Stimulated activated CD4-positive, alpha-beta T cell treated with anti-CD3 and anti-CD28 coated beads, Interleukin-1b, Interleukin-23, amount 100 ng/mL, for 1 hour (primary cell): ENCODE measurements around the gene PRKAB1.

Experiments
- DNase-seq, 2 donors: peaks; one replicate each; pipeline ENCODE4 v3.0.0-alpha.2; 2020; ENCODE audit warnings: low read depth in 2 of 2

PRKAB1 gene

DNA sequence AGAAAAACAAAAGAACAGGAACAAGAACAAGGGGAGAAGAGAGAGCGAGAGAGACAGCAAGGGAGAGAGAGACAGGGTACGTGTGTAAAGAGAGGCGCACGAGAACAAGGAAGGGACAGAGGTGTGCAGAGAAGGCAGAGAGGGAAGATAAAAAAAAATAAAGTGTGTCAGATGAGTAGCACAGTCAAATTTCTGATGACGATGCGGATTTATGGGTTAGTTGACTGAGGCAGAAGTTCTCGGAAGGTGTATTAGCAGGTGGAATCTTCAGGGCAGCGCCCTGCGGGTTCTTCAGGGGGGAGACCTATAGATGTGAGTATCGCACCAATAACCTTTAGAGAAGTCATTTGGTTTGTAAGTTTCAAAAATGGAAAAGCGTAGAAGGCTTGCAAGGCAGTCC lies 44.8 kb downstream of the PRKAB1 start:
- DNase-seq, result no peak

DNA sequence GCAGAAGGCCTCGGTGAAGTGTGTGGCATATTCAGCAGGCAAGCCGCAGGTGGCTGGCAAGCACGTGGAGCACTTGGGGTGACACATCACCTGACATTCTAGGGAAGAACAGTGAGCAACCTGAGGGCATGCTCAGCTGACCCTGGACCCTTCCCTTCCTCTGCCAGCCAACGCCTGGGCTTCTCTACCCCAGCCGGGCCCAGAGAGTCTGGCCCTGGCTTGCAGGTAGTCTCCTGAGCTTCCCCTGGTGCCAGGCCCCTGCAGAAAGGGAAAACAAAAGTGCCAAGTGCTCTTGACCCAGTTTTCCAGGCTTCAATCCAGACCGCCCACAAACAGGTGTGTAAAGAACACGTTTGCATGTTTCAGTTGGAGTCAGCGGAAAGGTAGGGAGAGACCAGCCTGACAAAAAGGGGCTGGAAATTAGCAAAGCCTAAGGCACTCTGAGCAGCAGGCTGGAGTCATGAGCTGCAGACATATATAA lies 45.7 kb downstream of the PRKAB1 start:
- no peak for DNase-seq

DNA sequence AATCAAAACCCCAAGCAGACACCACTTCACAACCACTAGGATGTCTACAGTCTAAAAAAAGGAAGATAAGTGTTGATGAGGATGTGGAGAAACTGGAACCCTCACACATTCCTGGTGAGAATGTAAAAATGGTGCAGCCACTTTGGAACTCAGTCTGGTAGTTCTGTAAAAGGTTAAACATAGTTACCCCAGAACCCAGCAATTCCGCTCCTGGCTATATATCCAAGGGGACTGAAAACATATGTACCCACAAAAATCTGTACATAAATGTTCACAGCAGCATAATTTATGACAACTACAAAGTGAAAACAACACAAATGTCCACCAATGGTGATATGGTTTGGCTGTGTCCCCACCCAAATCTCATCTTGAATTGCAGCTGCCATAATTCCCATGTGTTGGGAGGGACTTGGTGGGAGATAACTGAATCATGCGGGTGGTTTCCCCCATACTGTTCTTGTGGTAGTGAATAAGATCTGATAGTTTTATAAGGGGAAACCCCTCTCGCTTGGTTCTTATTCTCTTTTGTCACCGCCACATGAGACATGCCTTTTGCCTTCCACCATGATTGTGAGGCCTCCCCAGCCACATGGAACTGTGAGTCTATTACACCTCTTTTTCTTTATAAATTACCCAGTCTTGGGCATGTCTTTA lies 46.8 kb downstream of the PRKAB1 start:
- no peak for DNase-seq

DNA sequence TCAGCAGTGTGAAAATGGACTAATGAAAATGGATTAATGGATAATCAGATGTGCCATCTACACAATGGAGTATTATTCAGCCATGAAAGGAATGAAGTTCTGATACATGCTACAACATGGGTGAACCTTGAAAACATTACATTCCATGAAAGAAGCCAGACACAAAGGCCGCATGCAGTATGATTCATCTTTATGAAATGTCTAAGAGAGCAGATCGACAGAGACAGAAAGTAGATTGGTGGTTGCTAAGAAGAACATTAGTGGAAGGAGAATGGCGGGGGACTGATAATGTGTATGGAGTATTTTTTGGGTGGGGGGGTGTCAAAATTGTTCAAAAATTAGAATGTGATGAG lies 47.3 kb downstream of the PRKAB1 start:
- no peak for DNase-seq

DNA sequence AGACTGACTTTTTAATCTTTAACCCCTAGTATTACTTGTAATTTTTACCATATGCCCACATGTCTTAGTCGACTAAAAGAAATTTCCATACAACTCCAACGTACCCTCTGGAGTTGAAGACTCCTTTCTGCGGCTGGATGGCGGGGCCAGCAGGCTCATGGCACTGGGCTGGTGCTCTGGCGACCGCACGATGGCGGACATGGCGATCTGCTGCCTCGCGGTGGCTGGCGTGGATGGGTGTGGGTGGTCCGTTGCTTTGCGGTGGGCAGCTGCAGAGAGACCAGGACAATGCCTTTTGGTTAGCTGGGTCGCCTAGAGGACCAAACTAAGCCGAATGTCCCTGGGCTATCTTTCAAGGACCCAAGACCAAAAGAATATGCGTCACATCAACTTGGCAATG lies 50.2 kb downstream of the PRKAB1 start:
- no peak for DNase-seq

DNA sequence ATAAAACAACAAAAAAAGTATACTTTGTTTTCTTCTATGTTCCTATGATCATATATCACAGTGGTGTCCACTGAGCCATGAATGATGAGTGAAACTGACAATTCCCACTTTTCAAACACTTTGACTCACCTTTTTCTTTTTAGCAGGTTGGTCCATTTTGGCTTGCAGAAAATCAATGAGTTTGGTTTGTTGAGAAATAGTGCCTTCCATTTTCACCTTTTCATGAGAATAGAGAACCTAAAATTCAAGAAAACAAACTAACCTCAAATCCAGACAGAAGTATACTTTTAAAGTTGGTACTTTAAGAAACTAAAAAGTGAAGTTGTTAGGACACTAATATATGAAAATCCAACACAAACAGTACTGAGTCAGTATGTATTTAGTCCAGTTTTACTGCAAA lies 52.4 kb downstream of the PRKAB1 start:
- no peak for DNase-seq

DNA sequence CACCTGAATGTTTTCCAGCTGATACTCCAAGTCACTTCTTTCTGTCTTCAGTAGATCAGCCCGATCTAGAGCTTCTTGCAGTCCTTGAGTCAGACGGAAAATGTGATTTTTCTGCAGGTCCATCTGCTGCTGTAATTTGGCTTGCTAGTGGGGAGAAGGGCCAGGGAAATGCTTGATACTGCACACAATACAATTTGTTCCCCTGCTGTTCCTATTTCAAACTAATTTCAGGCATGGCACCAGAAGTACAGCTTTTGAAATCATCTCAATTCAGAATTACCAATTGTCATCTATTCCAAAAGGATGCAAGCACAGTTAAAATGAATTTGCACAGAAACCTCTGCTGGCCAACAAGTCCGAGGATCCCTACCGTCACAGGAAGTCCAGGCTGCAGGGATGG lies 53.4 kb downstream of the PRKAB1 start:
- DNase-seq, result no peak

DNA sequence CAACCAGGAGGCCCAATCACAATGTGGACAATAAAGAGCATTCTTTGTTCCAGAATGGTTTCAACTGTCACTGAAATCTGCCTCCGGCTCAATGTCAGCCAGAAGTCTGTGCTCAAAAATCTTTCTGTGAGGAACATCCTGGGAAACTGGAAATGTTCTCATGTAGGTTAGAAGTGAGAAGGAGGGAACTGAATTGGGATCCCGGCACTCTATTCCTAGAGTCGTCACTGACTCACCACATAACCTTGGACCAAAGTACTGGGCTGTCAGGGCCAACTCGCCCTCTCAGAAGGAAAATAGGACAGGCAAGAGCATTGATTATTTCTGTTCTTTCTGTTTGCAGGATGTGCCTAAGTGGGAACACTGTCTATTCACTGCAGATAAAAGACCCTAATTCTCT lies 57.6 kb downstream of the PRKAB1 start:
- DNase-seq, result no peak

DNA sequence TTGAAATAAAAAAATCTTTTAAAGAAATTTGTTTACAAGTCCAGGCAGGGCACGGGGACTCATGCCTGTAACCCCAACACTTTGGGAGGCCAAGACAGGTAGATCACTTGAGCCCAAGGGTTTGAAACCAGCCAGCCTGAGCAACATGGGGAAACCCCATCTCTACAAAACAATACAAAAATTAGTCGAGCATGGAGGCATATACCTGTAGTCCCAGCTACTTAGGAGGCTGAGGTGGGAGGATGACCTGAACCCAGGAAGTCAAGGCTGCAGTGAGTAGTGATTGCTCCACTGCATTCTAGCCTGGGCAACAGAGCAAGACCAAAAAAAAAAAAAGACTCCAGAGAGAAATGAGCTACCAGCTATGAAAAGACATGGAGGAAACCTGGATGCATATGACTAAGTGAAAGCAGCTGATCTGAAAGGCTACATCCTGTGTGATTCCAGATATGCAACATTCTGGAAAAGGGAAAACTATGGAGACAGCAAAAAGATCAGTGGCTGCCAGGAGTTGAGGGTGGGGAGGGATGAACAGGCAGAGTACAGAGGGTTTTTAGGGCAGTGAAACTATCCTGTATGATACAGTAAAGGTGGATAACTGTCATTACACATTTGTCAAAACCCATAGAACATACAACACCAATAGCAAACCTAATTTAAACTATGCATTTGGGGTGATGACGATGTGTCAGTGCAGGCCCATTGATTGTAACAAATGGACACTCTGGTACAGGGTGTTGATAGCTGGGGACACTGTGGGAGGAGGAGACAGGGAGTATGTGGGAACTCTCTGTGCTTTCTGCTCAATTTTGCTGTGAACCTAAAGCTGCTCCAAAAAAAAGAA lies 59.9 kb downstream of the PRKAB1 start:
- DNase-seq, result no peak

DNA sequence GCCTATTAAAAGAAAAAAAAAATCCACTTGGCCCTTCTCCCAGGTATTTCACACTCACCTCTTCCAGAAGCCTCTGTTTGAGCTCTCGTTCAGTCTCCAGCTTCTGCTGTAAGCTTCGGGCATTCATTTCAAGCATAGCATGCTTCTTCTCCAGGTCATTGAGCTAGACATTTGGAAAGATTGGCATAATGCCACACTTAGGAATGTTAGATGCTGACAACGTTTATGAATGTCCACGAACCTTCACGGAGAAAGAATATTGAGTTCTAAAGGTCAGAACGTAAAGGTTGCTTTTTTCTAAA lies 60.5 kb downstream of the PRKAB1 start:
- DNase-seq, result no peak

DNA sequence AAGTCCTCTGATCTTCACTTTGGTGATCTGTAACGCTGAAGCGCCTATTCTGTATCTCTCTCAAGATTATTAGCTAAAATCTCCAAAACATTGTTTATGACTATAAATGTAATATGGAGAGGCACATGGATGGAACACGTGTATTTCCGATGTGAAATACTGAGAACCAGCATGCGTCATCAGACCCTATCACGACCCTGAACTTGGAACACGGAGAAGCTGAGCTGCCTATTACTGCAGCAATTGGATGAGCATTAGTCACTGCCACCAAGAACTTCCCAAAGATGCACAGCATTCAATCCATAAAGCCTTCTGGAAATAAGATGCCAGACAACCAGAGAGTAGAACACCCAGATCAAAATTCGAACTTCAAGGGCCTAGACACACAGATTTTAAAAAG lies 61.9 kb downstream of the PRKAB1 start:
- no peak for DNase-seq

DNA sequence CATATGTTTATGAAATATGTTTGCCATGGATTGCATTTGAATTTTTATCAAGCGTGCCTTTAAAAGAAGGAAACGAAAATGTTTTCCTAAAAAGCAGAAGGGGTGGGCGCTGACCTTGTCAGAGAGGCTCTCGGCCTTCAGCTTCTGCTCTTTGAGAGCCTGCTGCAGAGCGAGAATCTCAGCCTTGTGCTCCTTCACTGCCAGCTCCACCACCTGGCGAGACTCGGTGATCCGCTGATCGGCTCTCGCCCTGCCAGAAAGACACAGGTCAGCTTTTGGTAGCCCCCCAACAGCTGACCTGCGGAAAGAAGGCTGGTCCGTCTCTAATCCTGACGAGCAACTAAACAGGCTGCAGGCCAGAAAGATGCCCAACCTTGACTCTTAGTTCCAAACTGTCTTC lies 62.4 kb downstream of the PRKAB1 start:
- no peak for DNase-seq
